Lung (tissue), 12 donors: Measurements from ENCODE around the gene MMP14. TPM values are rescaled to one million over a fixed set of nuclear protein-coding genes. Genes with fewer than 3 reads are reported as not detected.

Experiments
- ATAC-seq: fragments of 200-7000 bp; cut with Tn5 transposase; one replicate; pipeline ENCODE4 v1.9.1; 2020; ENCODE audit warnings: moderate number of reproducible peaks; ENCODE audit not compliant: insufficient read depth, low FRiP score
- DNase-seq, 3 donors: peaks; one replicate each; pipeline ENCODE4 v3.0.0-alpha.2; 2013 to 2017
- H3K27ac ChIP-seq, 2 donors: one replicate each; pipeline ENCODE4 v1.5.1; 2013; ENCODE audit warnings: mild to moderate bottlenecking in 2 of 2, moderate library complexity in 2 of 2, control low read depth in 1 of 2, inconsistent platforms in 1 of 2, low read depth in 1 of 2, low read length in 1 of 2
- H3K27me3 ChIP-seq, 3 donors: one replicate each; pipeline ENCODE4 v1.5.1; 2013; ENCODE audit warnings: low read length in 2 of 3; ENCODE audit not compliant: control insufficient read depth in 3 of 3, insufficient read depth in 3 of 3
- H3K36me3 ChIP-seq, 4 donors: one replicate each; pipeline ENCODE4 v1.5.1; 2013; ENCODE audit warnings: low read length in 4 of 4, mild to moderate bottlenecking in 1 of 4, moderate library complexity in 1 of 4; ENCODE audit not compliant: control insufficient read depth in 4 of 4, insufficient read depth in 4 of 4
- H3K4me1 ChIP-seq, 5 donors: one replicate each; pipeline ENCODE4 v1.5.1; 2013; ENCODE audit warnings: low read length in 5 of 5, mild to moderate bottlenecking in 2 of 5, moderate library complexity in 1 of 5; ENCODE audit not compliant: control insufficient read depth in 5 of 5, insufficient read depth in 5 of 5
- H3K4me3 ChIP-seq: one replicate; pipeline ENCODE4 v1.5.1; 2013; ENCODE audit warnings: mild to moderate bottlenecking, control low read depth, moderate library complexity
- H3K9ac ChIP-seq, 2 donors: one replicate each; pipeline ENCODE4 v1.5.1; 2013; ENCODE audit warnings: low read length in 2 of 2, control low read depth in 1 of 2; ENCODE audit not compliant: insufficient read depth in 1 of 2
- H3K9me3 ChIP-seq, 4 donors: one replicate each; pipeline ENCODE4 v1.5.1; 2013; ENCODE audit warnings: low read length in 3 of 4, mild to moderate bottlenecking in 1 of 4, moderate library complexity in 1 of 4; ENCODE audit not compliant: control insufficient read depth in 4 of 4, insufficient read depth in 3 of 4
- CTCF ChIP-seq: IDR thresholded peaks from 2 replicates; pipeline ENCODE4 v1.5.1; 2012; ENCODE audit warnings: mild to moderate bottlenecking; ENCODE audit errors: control extremely low read depth, extremely low read depth
- WGBS, 2 donors: extraction: QIAGEN DNeasy Blood & Tissue Kit; methylation state at CpG; one replicate each; pipeline ENCODE4 v1.1.7; 2013; 5-methylcytosine and 5-hydroxymethylcytosine counted together
- polyA plus RNA-seq, 2 donors: library from polyadenylated mRNA; stranded (reverse); fragments of 200-250 nt; gene quantifications; one replicate each; pipeline ENCODE4 v1.2.1, GENCODE V29; 2013
- total RNA-seq, 2 donors: library from RNA; depleted of rRNA in 1 of 2; stranded (reverse); fragments of >200 nt in 1 of 2; gene quantifications; one replicate each; pipeline ENCODE4 v1.2.1, GENCODE V29; 2014 to 2021
- donor health status: control.
- donor health status: control.
- donor health status: Bipolar disorder and iron deficiency.
- donor health status: healthy.
- donor health status: DM: yes; HTN: yes; CAD: no.

The MMP14 gene
- total and polyA plus RNA-seq, 4 donors, result 121 to 162 (median 135) TPM

DNA sequence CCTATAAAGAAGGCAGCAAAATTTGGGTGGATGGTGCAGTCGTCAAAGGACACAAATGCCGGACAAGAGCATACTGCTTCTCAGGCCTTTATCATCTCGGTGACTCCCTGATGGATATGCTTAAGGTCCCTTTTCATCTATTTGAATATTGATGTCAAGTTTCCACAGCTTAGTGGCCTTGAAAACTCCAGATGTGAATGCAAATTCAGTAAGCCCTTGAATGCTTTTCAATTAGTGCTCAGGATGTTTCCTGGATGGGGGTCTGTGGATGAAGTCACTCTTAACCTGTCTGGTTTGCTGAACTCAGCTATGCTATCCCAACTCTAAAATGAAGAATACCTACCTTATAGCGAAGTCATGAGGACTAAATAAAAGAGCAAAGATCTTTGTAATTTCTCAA is 57.3 kb downstream of the MMP14 start:
- H3K9me3 ChIP-seq, result no peaks in the 10 kb centered on the region
- H3K9ac ChIP-seq, result no peak overlapping the region
- TF ChIP-seq CTCF, result no peak
- peaks cover 3 to 12% (median 10%) of the 10 kb centered on the region in 5 donors for H3K4me1 ChIP-seq
- H3K27ac ChIP-seq, result no peak overlapping the region
- ATAC-seq (no peak), DNase-seq (no peak)
- 93 to 98% methylated on average over 4 of the region's 4 CpGs for WGBS, 2 donors
- peaks cover 0 to 14% (median 2%) of the 10 kb centered on the region in 4 donors for H3K36me3 ChIP-seq
- no peak overlapping the region for H3K4me3 ChIP-seq
- H3K27me3 ChIP-seq, result no peaks in the 10 kb centered on the region

GRCh38 chr14:22895402-22895801 is 59.0 kb downstream of the MMP14 start:
- DNase-seq (no peak), ATAC-seq (no peak)
- Histone ChIP-seq H3K27ac (no peak overlapping the region), H3K4me1 (peaks cover 3 to 12% (median 10%) of the 10 kb centered on the region in 5 donors), H3K27me3 (no peaks in the 10 kb centered on the region), H3K9ac (no peak overlapping the region), H3K9me3 (no peaks in the 10 kb centered on the region), H3K36me3 (peaks cover 0 to 15% (median 4%) of the 10 kb centered on the region in 4 donors), H3K4me3 (no peak overlapping the region)
- 96 to 98% methylated on average over 1 of the region's 1 CpG for WGBS, 2 donors
- no peak for TF ChIP-seq CTCF

DNA sequence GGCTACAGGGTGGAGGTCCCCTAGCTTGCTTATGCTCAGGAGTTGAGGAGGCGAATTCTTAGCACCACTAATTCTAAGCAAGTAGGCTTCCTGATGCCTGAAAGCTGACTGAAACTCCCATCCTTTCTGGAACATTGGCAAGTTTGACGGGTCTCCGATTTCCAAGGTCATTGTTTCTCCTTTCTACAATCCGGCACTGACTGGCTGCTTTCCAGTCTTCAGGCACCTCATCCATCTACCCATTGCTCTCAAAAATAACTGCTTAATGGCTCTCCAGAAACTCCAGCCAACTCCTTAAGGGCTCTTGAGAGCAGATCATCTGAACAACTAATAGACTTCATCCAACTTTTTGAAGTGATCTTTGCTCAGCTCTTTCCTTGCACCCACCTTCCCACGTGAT is 60.0 kb downstream of the MMP14 start:
- TF ChIP-seq CTCF, result no peak
- Histone ChIP-seq H3K4me3 (no peak overlapping the region), H3K9ac (peak overlapping the region; percentile 34 to 37), H3K27me3 (no peaks in the 10 kb centered on the region), H3K9me3 (no peaks in the 10 kb centered on the region), H3K4me1 (peaks cover 3 to 12% (median 10%) of the 10 kb centered on the region in 5 donors), H3K27ac (no peak overlapping the region), H3K36me3 (peaks cover 4 to 22% (median 10%) of the 10 kb centered on the region in 4 donors)
- WGBS, 2 donors, result 50 to 78% methylated on average over 5 of the region's 5 CpGs
- peak in 1 of 3 donors; percentile 64 for DNase-seq
- no peak for ATAC-seq

GRCh38 chr14:22896760-22897159 is 60.4 kb downstream of the MMP14 start:
- no peaks in the 10 kb centered on the region for H3K9me3 ChIP-seq
- peaks cover 8 to 25% (median 14%) of the 10 kb centered on the region in 4 donors for H3K36me3 ChIP-seq
- H3K4me1 ChIP-seq, result peaks cover 3 to 12% (median 10%) of the 10 kb centered on the region in 5 donors
- DNase-seq, result no peak
- H3K9ac ChIP-seq, result peak overlapping the region; percentile 34 to 37
- no peak overlapping the region for H3K27ac ChIP-seq
- no peak overlapping the region for H3K4me3 ChIP-seq
- no peak for ATAC-seq
- no peaks in the 10 kb centered on the region for H3K27me3 ChIP-seq
- 69 to 92% methylated on average over 3 of the region's 3 CpGs for WGBS, 2 donors
- no peak for TF ChIP-seq CTCF
